Measurements from ENCODE around the gene SULF2.
"Not testable (repeated sequence)": the region's sequence is repeated elsewhere in the genome, so short reads cannot be mapped to it uniquely, and the experiment has no call there.

SULF2 gene

DNA sequence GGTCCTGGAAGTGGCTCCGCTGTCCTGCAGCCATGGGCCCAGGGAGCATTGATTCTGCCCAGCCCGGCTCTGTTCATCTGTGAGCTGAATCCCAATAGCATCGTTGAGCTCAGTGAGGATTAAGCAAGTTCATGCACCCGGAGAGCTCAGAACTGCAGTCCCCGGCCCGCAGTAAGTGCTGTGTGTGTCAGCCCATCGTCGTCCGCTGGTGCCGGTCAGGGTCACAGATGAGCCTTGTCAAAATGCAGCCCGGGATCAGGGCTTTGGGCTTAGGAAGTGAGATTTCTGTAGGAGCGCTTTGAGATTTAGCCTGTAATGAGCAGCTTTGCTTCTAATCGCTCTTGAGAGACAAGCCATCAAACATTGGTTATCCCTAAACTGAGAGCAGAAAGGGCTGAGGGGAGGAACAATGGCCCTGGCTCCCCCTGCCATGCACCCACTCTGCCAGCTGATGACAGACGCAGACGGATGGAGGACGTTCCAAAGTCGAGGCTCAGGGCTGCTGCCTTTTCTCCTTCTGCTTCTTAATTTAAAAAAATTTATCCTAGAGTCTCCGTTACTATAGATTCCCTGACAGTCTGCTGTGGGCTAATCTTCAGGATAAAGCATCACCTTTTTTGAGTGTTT lies 25.6 kb upstream of the SULF2 start:
- no peak overlapping the region for H3K27ac ChIP-seq
- TF ChIP-seq, protein P1, sequence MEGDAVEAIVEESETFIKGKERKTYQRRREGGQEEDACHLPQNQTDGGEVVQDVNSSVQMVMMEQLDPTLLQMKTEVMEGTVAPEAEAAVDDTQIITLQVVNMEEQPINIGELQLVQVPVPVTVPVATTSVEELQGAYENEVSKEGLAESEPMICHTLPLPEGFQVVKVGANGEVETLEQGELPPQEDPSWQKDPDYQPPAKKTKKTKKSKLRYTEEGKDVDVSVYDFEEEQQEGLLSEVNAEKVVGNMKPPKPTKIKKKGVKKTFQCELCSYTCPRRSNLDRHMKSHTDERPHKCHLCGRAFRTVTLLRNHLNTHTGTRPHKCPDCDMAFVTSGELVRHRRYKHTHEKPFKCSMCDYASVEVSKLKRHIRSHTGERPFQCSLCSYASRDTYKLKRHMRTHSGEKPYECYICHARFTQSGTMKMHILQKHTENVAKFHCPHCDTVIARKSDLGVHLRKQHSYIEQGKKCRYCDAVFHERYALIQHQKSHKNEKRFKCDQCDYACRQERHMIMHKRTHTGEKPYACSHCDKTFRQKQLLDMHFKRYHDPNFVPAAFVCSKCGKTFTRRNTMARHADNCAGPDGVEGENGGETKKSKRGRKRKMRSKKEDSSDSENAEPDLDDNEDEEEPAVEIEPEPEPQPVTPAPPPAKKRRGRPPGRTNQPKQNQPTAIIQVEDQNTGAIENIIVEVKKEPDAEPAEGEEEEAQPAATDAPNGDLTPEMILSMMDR (conservative IDR thresholded peaks at IDR 0.05) = no peak
- no peak for TF ChIP-seq ZFX (IDR thresholded peaks at IDR 0.05)

DNA sequence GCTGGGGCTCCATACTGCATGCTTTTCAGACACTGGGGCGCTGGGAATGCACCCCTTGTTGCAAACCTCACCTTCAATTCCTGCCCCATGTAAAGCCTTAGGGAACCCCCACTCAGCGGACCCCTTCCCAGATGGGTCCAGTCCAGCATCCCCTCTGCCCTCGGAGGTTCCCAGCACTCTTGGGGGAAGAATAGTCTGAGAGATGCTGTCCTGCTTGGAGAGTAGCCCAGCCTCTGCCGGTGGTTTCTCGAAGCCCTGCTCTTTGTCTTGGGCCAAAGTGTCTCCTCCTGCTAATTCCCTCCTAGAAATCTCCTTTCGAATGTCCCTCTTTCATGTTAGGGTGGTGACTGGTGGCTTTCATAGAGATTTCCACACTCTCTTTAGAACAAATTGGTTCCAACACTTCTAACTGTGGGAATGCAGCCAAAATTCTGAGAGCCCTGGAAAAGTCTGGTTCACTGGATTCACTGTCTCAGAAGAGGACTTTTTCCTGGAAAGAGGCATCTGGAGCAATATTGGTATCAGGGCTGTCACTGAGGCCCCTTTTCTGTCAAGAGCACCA lies 24.9 kb upstream of the SULF2 start:
- H3K27ac ChIP-seq = no peak overlapping the region
- no peak for TF ChIP-seq ZFX (IDR thresholded peaks at IDR 0.05)
- TF ChIP-seq, protein P1 (conservative IDR thresholded peaks at IDR 0.05) = no peak

DNA sequence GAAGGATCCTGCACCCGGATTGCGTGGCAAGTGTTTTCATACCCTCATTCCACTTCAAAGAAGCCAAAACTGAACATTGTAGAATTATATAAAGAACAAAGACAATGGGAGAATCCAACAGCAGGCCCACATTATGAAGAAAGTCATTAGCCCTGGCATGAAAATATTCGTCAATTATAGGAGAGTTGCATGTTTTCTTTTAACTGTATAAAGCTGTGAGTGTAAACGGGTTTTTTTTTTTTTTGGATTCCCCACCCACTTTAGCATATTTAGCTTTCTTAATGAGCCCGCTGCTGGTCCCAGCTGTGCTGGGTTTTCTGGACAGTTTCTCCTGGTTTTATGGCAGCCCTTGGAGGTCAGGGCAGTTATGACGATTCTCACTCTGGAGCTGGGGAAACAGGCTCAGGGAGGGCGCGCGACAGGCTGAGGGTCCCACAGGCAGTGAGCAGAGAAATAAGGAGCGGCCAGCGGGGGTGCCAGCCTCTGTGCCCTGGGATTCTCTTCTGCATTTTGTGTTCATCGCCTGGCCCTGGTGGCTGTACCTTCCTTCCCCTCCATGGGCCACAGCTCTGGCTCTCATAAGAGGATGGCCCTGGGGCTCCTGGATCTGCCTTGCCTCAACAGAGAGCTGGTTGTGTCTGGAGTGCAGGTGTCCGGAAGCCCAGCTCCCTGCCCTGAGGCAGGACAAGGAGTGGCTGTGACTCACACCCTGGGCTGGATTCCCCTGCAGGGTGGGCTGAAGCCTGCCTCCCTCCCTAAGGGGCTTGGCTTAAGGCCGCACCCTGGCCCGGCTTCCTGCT lies 24.1 kb upstream of the SULF2 start:
- TF ChIP-seq, protein P1 (conservative IDR thresholded peaks at IDR 0.05) = no peak
- TF ChIP-seq ZFX (IDR thresholded peaks at IDR 0.05) = no peak
- no peak overlapping the region for H3K27ac ChIP-seq

DNA sequence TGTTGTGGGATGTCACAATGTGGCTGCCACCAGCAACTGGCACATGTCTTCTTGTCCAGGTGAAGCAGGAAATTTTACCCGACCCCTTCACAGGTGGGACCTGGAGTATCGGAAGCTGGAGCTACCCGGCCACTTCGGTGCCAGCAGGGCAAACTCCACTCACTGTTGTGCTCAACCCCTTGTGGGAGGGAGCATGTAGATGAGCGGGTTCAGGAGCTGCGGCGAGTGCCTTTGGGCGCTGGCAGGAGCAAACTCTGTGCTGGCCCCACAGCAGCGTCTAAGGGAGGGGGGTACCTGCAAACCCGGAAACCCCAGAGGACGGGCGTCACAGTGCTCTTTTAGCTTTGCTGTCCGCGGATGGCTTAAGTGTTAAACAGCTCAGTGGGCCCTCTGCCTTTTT lies 20.7 kb upstream of the SULF2 start:
- H3K27ac ChIP-seq = no peak overlapping the region
- no peak for TF ChIP-seq ZFX (IDR thresholded peaks at IDR 0.05)
- TF ChIP-seq, protein P1 (conservative IDR thresholded peaks at IDR 0.05) = no peak

DNA sequence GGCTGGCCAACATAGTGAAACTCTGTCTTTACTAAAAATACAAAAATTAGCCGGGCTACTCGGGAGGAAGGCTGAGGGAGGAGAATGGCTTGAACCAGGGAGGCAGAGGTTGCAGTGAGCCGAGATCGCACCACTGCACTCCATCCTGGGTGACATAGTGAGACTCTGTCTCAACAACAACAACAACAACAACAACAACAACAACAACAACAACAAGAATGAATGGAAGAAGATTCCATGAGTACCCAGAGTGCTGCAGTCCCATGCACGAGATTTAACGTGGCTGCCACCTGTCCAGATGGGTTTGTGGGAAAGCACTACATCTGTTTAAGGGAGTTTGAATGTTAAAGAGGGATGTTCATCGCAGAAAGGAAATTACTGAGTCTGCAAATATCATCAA lies 19.7 kb upstream of the SULF2 start:
- H3K27ac ChIP-seq = not testable (repeated sequence)

DNA sequence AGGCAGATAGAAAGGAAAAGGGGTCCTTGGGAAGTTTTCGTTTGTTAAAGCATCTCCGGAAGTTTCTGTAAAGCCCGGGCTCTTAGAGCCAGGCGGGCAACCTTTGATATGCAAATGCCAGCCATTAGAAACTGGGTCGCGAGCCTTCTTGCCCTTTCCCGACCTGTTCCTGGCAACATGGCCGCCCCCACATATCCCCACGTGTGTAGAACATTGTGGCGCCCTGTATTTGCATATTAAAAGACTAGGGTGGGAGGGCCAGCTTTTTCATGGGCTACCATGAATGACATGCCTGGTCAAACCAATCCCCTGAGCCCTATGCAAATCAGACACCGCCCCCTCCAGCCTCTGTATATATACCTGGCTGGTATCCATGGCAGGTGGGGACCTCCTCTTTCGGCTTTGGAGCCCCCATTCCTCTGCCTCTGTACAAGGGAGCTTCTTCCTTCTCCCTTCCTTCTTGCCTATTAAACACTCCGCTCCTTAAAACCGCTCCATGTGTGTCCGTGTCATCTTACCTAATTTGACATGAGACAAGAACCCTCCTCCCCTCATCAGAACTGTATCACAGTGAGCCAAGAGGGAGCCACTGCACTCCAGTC lies 19.0 kb upstream of the SULF2 start:
- not testable (repeated sequence) for H3K27ac ChIP-seq

DNA sequence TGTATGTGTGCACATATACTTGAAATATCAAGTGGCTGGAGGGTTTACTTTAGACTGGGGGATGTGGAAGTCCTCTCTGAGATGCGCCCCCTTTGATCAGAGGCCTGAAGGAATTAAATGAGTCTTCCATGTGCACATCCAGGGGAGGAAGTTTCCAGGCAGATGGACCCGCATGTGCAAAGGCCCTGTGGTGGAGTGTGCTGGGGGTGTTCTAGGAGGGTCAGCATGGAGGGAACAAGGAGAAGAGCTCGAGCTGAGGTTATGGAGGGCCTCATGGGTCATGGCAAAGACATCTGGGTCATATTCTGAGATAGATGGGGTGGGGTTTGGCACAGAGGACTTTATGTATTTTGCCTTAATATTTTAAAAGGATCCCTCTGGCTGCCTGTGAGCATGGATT lies 17.7 kb upstream of the SULF2 start:
- no peak overlapping the region for H3K27ac ChIP-seq
- no peak for TF ChIP-seq ZFX (IDR thresholded peaks at IDR 0.05)
- TF ChIP-seq, protein P1 (conservative IDR thresholded peaks at IDR 0.05) = no peak

DNA sequence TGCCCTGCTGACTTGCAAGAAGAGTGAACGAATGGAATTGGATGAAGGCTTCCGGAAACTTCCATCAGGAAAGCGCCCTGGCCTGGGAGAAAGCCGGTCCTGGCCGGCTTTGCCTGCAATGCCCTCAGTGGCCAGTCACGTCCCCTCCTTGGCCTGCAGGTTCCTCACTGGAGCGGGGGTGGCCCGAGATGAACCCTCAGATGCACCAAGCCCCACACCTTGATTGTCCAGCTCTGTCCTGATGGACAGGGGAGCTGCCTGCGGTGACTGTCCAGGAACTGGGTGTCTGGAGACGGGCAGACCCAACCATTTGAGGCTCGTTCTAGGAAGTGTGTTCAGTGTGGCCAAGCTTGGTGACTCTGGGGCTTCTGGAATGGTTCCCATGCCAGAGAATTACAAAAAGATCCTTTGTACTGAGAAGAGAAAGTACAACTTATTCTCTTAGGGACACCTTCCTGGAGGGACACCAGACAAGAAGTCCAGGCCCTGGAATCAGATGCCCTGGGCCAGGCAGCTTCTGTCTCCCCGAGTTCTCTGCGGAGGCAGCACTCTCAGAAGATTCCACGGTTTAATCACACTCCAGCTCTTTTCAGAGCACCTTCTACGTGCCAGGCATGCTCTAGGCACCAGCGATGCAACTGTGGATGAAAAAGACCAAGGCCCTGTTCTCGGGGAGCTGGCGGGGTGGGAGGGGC lies 17.1 kb upstream of the SULF2 start:
- H3K27ac ChIP-seq = no peak overlapping the region
- TF ChIP-seq, protein P1 (conservative IDR thresholded peaks at IDR 0.05) = no peak
- TF ChIP-seq ZFX (IDR thresholded peaks at IDR 0.05) = no peak
